Activated T-helper 17 cell treated with anti-CD3 and anti-CD28 coated beads, Interleukin-2, amount 50 U/mL, for 72 hours (primary cell): Measurements from ENCODE around the gene C14orf93. TPM values are rescaled to one million over a fixed set of nuclear protein-coding genes. Genes with fewer than 3 reads are reported as not detected.

Source experiments
- ATAC-seq: fragments of 150-1000 bp; cut with Tn5 transposase; replicated peaks from 2 replicates; pipeline ENCODE4 v1.10.0; 2021; ENCODE audit warnings: mild to moderate bottlenecking, moderate library complexity
- H3K27ac Mint-ChIP-seq: one replicate; pipeline ENCODE4 v1.8.0; 2022; ENCODE audit warnings: mixed read lengths
- H3K27me3 Mint-ChIP-seq: one replicate; pipeline ENCODE4 v1.8.0; 2022; ENCODE audit warnings: mixed read lengths
- H3K36me3 Mint-ChIP-seq: one replicate; pipeline ENCODE4 v1.8.0; 2022; ENCODE audit warnings: low read depth, mild to moderate bottlenecking, mixed read lengths
- H3K4me1 Mint-ChIP-seq: one replicate; pipeline ENCODE4 v1.8.0; 2022; ENCODE audit warnings: mixed read lengths
- H3K4me3 Mint-ChIP-seq: one replicate; pipeline ENCODE4 v1.8.0; 2022; ENCODE audit warnings: mild to moderate bottlenecking, mixed read lengths
- H3K9me3 Mint-ChIP-seq: one replicate; pipeline ENCODE4 v1.8.0; 2022; ENCODE audit warnings: mixed read lengths
- total RNA-seq, 2 donors: library from RNA; stranded (reverse); gene quantifications; one replicate each; pipeline ENCODE4 v1.2.3, GENCODE V29; 2022

Gene C14orf93, protein sequence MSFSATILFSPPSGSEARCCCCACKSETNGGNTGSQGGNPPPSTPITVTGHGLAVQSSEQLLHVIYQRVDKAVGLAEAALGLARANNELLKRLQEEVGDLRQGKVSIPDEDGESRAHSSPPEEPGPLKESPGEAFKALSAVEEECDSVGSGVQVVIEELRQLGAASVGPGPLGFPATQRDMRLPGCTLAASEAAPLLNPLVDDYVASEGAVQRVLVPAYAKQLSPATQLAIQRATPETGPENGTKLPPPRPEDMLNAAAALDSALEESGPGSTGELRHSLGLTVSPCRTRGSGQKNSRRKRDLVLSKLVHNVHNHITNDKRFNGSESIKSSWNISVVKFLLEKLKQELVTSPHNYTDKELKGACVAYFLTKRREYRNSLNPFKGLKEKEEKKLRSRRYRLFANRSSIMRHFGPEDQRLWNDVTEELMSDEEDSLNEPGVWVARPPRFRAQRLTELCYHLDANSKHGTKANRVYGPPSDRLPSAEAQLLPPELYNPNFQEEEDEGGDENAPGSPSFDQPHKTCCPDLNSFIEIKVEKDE
- total RNA-seq: 1 to 10 TPM; 8.5 to 9.6 TPM

DNA sequence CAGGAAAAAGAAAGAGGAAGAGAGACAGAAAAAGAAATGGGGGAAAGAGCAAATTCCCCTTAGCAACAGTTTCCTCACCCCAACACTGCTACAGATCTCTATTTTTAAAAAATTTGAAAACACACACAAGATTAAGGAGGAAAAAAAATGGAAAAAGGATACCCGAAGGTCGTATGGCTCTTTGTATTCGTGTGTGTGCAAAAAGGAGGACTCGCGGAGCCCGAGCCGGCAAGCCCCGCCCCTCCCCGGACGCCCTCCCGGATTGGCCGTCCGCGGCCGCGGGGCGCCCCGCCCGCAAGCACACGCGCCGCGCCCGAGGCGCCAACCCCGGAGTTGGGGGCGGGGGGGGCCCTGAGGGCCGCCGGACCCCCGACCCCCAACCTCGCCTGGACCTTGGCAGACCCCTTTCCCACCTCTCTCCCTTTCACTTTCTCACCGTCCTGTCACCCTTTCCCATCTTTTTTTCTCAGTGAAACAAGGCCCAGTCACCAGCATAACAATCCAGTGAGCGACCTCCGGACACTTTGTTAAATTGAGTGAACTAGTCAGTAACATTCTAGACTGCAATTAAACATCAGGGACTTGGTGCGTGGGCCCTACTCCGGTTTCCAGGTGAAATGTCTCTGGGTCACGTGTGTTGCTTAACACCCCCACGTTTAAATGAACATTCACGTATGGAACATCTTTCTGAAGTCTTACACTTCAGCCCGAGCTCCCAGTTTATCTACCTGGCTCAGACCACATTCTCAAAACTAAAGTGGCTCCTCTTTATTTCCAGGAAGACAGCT, at the start of gene C14orf93:
Gene C14orf93, minus strand, starts transcription at position 205 of the 788 bp plus-strand sequence. CDS start 11,120 bp downstream, outside the sequence.
- ATAC-seq: peak; percentile 42
- Mint-ChIP-seq H3K9me3 (no peaks in the 10 kb centered on the region), H3K27ac (peak within 1 kb of the TSS; percentile 89), H3K36me3 (no peaks in the 10 kb centered on the region), H3K27me3 (no peaks in the 10 kb centered on the region), H3K4me3 (peak within 1 kb of the TSS; percentile 99), H3K4me1 (peaks cover 16% of the 10 kb centered on the region)

DNA sequence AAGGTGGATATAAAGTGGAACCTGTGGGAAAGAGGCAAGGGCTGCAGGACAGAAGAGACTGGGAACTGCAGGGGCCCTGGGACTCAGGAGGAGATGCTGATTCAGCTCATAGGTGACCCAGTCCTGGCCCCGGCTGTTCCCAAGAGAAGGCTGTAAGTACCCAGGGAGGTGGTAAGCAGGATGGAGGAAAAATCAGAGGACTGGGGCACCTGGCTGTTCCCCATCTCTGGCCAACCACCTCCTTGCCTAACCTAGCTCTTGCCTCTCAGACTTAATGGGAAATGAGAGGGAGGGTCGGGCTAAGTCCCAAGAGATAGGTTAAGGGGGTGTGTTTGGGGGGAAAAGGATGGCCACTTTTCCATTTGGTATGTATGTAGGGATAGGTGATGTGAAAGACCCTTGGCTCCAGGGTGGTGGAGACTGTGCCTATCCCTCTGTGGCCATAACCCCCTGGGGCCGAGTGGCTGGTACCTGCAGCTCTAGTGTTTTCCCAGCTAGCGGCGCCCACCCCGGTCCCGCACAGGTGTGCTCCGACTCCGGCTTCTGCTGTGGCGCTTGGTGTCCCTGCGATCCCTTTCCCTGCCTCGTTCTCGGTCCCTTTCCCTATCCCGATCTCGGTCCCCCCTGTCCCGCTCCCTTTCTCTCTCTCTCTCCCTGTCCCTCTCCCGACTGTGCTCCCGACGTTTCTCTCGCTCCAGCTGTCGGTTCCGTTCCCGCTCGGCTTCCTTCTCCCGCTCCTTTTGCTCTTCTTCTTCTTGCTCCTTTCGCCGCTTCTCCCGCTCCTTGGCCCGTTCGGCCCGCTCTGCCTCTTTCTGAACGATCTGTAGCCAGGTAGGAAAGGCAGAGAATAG, 48.9 kb upstream of the C14orf93 start:
- Mint-ChIP-seq H3K9me3 (no peaks in the 10 kb centered on the region), H3K36me3 (peaks cover 67% of the 10 kb centered on the region), H3K4me3 (no peak overlapping the region), H3K27ac (no peak overlapping the region), H3K4me1 (peaks cover 14% of the 10 kb centered on the region), H3K27me3 (peaks cover 8% of the 10 kb centered on the region)
- ATAC-seq: no peak

DNA sequence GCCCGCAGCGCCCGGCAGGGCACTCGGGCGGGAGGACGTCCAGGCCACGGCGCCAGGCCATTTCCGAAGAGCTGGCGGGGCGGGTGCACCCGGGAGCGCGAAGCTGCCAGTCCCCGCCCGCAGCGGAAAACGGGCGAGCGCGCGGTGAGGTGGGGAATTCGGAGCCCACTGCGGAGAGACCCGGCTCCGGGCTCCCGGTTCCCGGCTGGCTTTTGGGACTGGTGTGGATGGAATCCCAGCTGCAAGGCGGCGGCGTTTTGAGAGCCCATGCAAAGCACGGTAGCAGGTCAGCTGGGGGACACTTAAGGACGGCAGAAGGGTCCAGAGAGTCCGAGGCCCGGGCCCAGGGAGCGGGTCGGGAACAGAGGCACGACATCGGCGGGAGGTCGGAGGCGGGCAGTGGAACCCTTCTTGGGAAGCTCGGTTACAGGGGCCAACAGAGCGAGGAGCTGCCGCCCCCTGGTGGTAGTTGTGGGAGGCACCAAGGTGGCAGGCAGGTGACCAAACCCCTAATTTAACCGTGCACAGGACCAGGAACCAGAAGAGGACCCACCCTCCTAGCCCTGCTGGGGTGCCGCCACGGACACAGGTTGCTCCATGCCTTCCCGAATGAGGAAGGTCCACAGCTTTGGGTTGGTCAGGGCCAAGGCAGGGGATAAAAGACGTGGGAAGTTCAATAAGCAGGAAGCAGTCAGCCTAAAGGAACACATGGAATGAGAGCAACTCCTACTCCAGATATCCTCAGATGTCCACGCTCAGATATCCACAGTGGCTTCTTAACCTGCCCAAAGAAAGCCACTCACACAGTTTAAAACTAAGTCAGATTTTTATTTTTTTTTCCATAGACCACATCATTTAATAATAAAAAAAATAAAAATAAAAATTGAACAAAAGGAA, 48.1 kb upstream of the C14orf93 start:
- Mint-ChIP-seq H3K27me3 (peaks cover 8% of the 10 kb centered on the region), H3K4me1 (peaks cover 14% of the 10 kb centered on the region), H3K36me3 (peaks cover 59% of the 10 kb centered on the region), H3K27ac (no peak overlapping the region), H3K9me3 (no peaks in the 10 kb centered on the region), H3K4me3 (peak overlapping the region; percentile 72)
- ATAC-seq: peak; percentile 75

DNA sequence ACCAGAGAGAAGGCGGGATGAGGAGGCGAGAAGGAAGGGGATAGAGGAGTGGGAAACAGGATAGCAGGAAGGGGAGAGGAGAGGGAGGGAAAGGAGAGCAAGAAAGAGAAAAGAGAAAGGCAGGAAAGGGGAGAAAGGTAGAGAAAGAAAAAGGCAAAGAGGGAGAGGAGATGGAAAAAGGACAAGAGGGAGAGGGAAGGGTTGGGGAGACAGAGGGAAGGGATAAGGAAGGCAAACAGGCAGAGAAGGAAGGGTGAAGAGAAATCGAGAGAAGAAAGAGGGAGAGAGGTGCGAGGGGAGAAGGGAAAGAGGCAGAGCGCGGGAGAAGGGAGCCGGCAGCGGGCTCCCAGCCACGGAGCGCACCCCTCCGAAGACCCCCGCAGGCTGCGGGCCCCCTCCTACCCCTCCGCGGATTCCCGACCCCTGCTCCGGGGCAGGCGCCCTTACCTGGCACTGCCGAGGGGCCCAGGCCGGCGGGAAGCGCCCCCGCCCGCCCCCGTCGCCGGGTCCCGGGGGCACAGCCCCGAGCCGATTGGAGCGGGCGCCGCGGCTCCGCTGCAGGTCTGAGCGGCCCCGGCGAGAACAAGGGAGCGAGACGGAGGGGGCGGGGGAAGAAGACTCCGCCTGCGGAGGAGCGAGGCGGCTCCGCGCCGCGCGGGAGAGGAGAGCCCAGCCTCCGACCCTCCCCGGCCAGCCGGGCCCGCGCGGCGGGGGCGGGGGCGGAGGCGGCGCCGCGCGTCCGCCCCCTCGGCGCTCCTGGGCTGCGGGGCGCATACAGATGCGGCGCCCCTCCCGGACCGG, 47.2 kb upstream of the C14orf93 start, which contains the start of gene CDH24:
Gene CDH24, minus strand, starts transcription at position 565 of the 801 bp plus-strand sequence. CDS start 1,787 bp downstream, outside the sequence.
- H3K27ac Mint-ChIP-seq: peak within 1 kb of the TSS; percentile 32
- H3K36me3 Mint-ChIP-seq: peaks cover 50% of the 10 kb centered on the region
- H3K4me3 Mint-ChIP-seq: peak within 1 kb of the TSS; percentile 74
- H3K27me3 Mint-ChIP-seq: peaks cover 8% of the 10 kb centered on the region
- peak; percentile 63 for ATAC-seq
- peaks cover 14% of the 10 kb centered on the region for H3K4me1 Mint-ChIP-seq
- H3K9me3 Mint-ChIP-seq: no peaks in the 10 kb centered on the region

DNA sequence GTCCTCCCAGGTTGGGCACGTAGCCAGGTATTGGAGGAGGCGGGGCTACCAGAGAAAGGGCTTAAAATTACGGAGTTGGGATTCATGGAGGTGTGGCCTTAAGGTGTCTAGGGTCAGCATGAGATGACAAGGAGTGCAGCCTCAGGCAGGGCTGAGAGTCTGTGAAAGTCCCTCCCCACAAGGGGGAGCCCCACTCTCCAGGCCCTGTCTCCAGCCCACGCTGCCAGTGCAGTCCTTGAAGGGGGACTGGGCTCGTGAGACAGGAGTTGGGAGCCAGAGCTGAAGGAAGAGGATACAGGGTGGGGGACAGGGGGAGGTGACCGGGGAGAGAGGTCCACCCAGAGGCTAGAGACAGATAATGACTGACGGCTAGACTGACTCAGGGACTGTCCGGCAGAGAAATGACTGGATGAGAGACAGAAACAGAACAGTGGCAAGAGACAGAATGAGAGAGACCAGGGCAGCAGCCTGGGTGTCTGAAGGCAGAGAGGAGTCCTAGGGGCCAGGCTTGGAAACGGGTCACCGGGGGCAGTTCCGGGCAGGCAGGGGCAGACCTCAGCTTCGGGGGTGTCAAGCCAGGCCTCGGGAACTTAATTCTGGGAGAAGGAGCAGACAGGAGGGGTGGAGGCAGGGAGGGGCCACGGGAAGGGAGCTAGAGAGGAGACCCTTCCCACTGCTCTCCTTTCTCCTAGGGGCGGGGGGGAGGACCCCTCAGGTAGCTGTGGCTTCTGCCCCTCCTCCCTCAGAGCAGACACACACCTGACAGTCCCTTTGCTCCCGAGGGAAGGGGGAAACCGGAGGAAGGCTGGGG, 46.4 kb upstream of the C14orf93 start:
- Mint-ChIP-seq H3K27me3 (peaks cover 8% of the 10 kb centered on the region), H3K9me3 (no peaks in the 10 kb centered on the region), H3K4me1 (peaks cover 14% of the 10 kb centered on the region), H3K27ac (peak overlapping the region; percentile 32), H3K4me3 (peak overlapping the region; percentile 74), H3K36me3 (peaks cover 42% of the 10 kb centered on the region)
- ATAC-seq: peak; percentile 76

DNA sequence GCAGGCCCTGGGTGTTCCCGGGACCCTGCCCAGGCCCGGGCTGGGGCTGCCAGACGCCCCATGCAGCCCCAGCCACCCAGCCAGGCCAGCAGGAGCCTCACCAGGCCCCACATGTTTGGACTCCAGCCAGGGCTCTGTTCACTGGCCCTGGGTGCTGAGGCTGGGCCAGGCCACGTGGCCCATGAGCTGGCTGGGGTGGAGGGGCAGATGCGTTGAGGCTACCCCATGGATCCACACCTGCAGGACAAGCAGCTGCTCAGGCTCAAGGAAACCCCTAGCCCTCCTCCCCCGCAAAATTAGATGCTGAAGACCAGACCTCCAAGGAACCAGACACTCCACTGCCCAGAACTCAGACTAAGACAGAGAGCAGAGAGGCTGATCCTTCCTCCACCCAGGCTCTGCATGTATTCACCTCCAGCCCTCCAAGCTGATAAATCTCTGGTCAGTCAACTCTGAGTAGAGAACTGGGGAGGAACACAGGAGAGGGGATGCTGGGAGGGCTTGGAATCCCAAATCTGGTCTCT, 45.7 kb upstream of the C14orf93 start:
- no peak overlapping the region for H3K27ac Mint-ChIP-seq
- peaks cover 8% of the 10 kb centered on the region for H3K27me3 Mint-ChIP-seq
- H3K4me1 Mint-ChIP-seq: peaks cover 14% of the 10 kb centered on the region
- peak overlapping the region; percentile 74 for H3K4me3 Mint-ChIP-seq
- no peaks in the 10 kb centered on the region for H3K9me3 Mint-ChIP-seq
- ATAC-seq: no peak
- peaks cover 36% of the 10 kb centered on the region for H3K36me3 Mint-ChIP-seq

DNA sequence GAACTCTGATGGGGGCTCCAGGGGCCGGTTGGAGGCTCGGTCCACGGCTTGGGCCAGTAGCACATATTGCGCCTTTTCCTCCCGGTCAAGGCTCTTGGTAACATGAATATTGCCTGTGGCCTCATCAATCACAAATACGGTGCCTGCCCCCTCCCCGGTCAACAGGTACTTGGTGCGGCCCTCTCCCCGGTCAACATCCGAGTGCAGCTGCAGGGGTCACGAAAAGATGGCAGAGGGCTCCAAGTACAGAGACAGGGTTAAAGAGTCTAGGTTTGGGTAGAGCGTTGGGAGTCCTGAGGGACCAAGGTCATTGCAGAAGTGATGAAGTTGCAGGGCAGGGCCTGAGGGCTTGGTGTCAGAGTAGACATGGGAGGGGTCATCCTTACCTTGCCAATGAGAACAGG, 45.2 kb upstream of the C14orf93 start:
- Mint-ChIP-seq H3K9me3 (no peaks in the 10 kb centered on the region), H3K27me3 (peaks cover 8% of the 10 kb centered on the region), H3K36me3 (peaks cover 30% of the 10 kb centered on the region), H3K27ac (no peak overlapping the region), H3K4me3 (no peak overlapping the region), H3K4me1 (peaks cover 14% of the 10 kb centered on the region)
- no peak for ATAC-seq

DNA sequence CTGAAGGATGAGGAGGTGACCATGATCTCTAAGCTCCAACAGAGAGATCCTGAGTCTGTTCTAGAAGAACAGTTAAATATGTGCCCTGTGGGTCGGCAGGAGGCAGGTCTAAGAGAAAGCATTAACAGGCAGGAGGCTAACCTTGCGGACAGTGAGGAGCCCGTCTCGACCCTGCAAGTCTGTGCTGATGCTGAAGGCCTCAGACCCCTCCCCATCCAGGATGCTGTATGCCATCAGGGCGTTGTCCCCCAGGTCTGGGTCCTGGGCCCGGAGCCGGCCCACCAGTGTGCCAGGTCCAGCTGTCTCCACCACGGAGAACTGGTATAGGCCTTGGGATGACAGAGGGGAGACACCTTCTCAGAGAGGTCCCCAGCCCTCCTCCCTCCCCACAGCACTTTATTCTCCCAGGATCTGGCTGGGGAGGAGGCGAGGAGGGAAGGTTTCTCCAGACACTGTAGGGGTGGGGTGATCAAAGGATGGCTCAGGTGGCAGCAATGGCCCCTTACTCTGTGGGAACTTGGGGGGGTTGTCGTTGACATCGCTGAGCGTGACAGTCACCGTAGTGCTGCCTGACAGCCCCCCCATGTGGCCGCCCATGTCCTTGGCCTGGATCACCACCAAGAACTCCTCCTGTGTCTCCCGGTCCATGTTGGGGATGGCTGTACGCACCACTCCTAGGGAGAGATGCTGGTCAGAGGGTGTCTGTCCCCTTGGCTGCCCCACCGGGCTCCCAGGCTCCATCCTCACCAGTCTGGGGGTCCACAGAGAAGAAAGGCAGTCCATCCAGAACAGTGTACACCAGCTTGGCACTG, 44.3 kb upstream of the C14orf93 start:
- Mint-ChIP-seq H3K27me3 (peaks cover 8% of the 10 kb centered on the region), H3K4me1 (peaks cover 14% of the 10 kb centered on the region), H3K27ac (no peak overlapping the region), H3K9me3 (no peaks in the 10 kb centered on the region), H3K4me3 (no peak overlapping the region), H3K36me3 (peaks cover 21% of the 10 kb centered on the region)
- no peak for ATAC-seq

DNA sequence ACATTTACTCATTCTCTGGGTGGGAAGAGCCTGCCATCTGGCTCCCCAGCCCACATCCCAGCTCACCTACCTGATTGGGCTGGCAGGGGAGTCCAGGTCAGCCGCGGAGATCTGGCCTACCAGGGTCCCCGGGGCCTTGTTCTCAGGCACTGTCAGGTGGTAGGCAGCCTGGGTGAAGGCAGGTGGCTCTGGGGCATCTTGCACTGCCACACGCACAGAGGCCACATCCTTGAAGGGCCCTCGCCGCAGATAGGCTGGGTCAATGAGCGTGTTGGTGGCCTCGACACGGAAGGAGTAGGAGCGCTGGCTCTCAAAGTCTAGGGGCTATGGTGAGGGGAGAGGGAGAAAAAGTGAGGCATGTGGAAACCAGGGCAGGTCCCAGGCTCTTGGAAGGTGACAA, 43.5 kb upstream of the C14orf93 start:
- H3K36me3 Mint-ChIP-seq: peaks cover 13% of the 10 kb centered on the region
- no peak for ATAC-seq

DNA sequence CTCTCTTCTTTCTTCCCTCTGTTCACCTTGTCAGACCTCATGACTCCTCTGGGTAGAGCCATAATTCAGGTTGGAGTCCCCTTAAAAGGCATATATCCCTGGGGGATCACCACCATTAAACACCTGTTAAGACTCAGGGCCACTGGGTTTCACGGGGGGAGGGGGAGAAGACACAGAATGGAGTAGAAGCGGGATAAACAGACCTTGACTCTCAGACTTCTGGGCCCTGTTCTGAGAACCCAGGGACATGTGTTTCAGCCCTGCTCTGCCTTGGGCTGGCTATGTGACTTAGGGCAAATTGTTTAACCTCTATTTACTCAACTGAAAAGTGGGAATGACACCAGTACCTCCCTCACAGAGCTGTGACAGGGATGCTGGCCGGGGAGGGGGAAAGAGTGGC, 42.7 kb upstream of the C14orf93 start:
- H3K4me1 Mint-ChIP-seq: peaks cover 14% of the 10 kb centered on the region
- H3K4me3 Mint-ChIP-seq: no peak overlapping the region
- H3K27ac Mint-ChIP-seq: no peak overlapping the region
- peaks cover 8% of the 10 kb centered on the region for H3K27me3 Mint-ChIP-seq
- ATAC-seq: no peak
- H3K9me3 Mint-ChIP-seq: no peaks in the 10 kb centered on the region
- H3K36me3 Mint-ChIP-seq: peaks cover 7% of the 10 kb centered on the region

More for the DNA sequence above, 43.5 kb upstream of the C14orf93 start:
- Mint-ChIP-seq H3K9me3 (no peaks in the 10 kb centered on the region), H3K4me1 (peaks cover 14% of the 10 kb centered on the region), H3K27ac (no peak overlapping the region), H3K4me3 (no peak overlapping the region), H3K27me3 (peaks cover 8% of the 10 kb centered on the region)

DNA sequence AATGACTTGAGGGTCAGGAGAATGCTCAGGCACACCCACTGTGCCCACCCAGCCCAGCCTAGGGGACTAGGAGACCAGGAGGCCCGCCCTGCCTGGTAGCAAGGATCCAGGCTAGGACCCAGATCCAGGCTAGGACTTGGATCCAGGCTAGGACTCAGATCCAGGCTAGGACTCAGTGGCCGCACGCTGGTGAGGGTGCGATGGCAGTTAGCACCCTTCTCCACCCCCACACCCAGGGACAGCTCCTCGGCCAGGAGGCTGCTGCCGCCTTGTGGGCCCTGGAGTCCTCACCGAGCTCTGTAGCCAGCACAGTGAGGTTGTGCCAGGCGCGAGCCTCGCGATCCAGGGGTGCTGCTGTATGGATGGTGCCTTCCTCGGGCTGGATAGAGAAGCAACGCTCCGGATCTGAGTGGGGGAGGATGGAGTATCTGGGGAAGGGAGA, 42.3 kb upstream of the C14orf93 start:
- no peaks in the 10 kb centered on the region for H3K9me3 Mint-ChIP-seq
- H3K4me1 Mint-ChIP-seq: peaks cover 14% of the 10 kb centered on the region
- H3K36me3 Mint-ChIP-seq: peaks cover 7% of the 10 kb centered on the region
- no peak overlapping the region for H3K27ac Mint-ChIP-seq
- peaks cover 8% of the 10 kb centered on the region for H3K27me3 Mint-ChIP-seq
- no peak overlapping the region for H3K4me3 Mint-ChIP-seq
- ATAC-seq: no peak
